OCI-LY7 (cell line): ENCODE data around the gene CD6. TPM values are rescaled to one million over a fixed set of nuclear protein-coding genes. Genes with fewer than 3 reads are reported as not detected.

ENCODE experiments used
- BruUV-seq: library from RNA; stranded (reverse); fragments of 400-500 nt; replicated peaks from 2 replicates; lab custom pipeline; 2021; lab: Mats Ljungman, UMichigan
- CTCF ChIA-PET: fragments of 300-600 bp; sonication (Branson Sonifier 250); formaldehyde crosslinking; loops from one replicate; lab custom pipeline; 2022; ENCODE audit warnings: antibody characterized with exemption; ENCODE audit not compliant: unreplicated experiment; lab: Charles Lee
- POLR2A ChIA-PET: fragments of 300-600 bp; sonication (Branson Sonifier 250); formaldehyde crosslinking; loops from one replicate; lab custom pipeline; 2022; ENCODE audit warnings: antibody characterized with exemption; lab: Charles Lee
- DNase-seq: peaks from one replicate; pipeline ENCODE4 v3.0.0-alpha.2; 2015; ENCODE audit warnings: low spot score
- H2AFZ ChIP-seq: fragments of 200-600 bp; sonication (generic), shearing (Covaris generic); 2 replicates; pipeline ENCODE4 v1.6.1; 2014; ENCODE audit warnings: mild to moderate bottlenecking, antibody characterized with exemption, low read length, moderate library complexity
- H3K27ac ChIP-seq: fragments of 200-600 bp; sonication (generic); 2 replicates; pipeline ENCODE4 v1.5.1; 2014; ENCODE audit warnings: mixed run types, low read depth, mild to moderate bottlenecking, moderate library complexity, low read length, inconsistent platforms; ENCODE audit not compliant: poor library complexity, severe bottlenecking
- H3K36me3 ChIP-seq: fragments of 200-600 bp; sonication (generic); 2 replicates; pipeline ENCODE4 v1.6.1; 2014; ENCODE audit warnings: mild to moderate bottlenecking, antibody characterized with exemption, low read length, moderate library complexity, mixed read lengths; ENCODE audit not compliant: insufficient read depth
- H3K4me1 ChIP-seq: fragments of 200-600 bp; sonication (generic); 2 replicates; pipeline ENCODE4 v1.5.1; 2014; ENCODE audit warnings: mild to moderate bottlenecking, low read length; ENCODE audit not compliant: insufficient read depth, poor library complexity, severe bottlenecking
- H3K4me2 ChIP-seq: fragments of 200-600 bp; sonication (generic); 2 replicates; pipeline ENCODE4 v1.6.1; 2014; ENCODE audit warnings: mild to moderate bottlenecking, low read length
- H3K4me3 ChIP-seq: fragments of 200-600 bp; sonication (generic); 2 replicates; pipeline ENCODE4 v1.5.1; 2014; ENCODE audit warnings: mild to moderate bottlenecking, low read depth, low read length; ENCODE audit not compliant: poor library complexity, severe bottlenecking
- H3K79me2 ChIP-seq: fragments of 200-600 bp; sonication (generic); 2 replicates; pipeline ENCODE4 v1.6.1; 2016; ENCODE audit warnings: low read depth, mild to moderate bottlenecking, low read length, moderate library complexity, mixed read lengths; ENCODE audit not compliant: insufficient read depth
- H3K9me2 ChIP-seq: fragments of 200-600 bp; sonication (generic); 2 replicates; pipeline ENCODE4 v1.6.1; 2016; ENCODE audit warnings: mild to moderate bottlenecking, low read length, mixed read lengths; ENCODE audit not compliant: insufficient read depth
- H3K9me3 ChIP-seq: fragments of 200-600 bp; sonication (generic); 2 replicates; pipeline ENCODE4 v1.6.1; 2014; ENCODE audit warnings: mild to moderate bottlenecking, mixed run types, low read length, mixed read lengths
- H4K20me1 ChIP-seq: fragments of 200-600 bp; sonication (generic); 2 replicates; pipeline ENCODE4 v1.6.1; 2014; ENCODE audit warnings: mild to moderate bottlenecking, antibody characterized with exemption, low read length, moderate library complexity, mixed read lengths; ENCODE audit not compliant: insufficient read depth
- EZH2phosphoT487 ChIP-seq: fragments of 200-600 bp; sonication (generic); IDR thresholded peaks from 2 replicates; pipeline ENCODE4 v1.6.1; 2018; ENCODE audit warnings: low read depth, borderline replicate concordance, mild to moderate bottlenecking, mixed run types, antibody characterized with exemption, low read length, moderate library complexity, mixed read lengths
- intact Hi-C: fragments of 100-400 bp; cut with micrococcal nuclease; formaldehyde crosslinking; loops from one replicate; pipeline ENCODE4 v1.10.0; 2022; ENCODE audit not compliant: unreplicated experiment
- total RNA-seq, 2 experiments: library from RNA; depleted of rRNA in 1 of 2; stranded (reverse); fragments of >200 nt in 1 of 2; shearing (Covaris generic) in 1 of 2; gene quantifications; 2 replicates each; pipeline ENCODE4 v1.2.3, GENCODE V29; 2014 to 2022
- TF ChIP-seq, protein P1 (sequence below): fragments of 200-600 bp; sonication (generic); conservative IDR thresholded peaks from 2 replicates; pipeline ENCODE4 v1.5.1; 2014; ENCODE audit warnings: mild to moderate bottlenecking, antibody characterized with exemption, low read length, moderate library complexity, mixed read lengths

Gene CD6
- total RNA-seq, 2 experiments from 2014 or later, result not detected

DNA sequence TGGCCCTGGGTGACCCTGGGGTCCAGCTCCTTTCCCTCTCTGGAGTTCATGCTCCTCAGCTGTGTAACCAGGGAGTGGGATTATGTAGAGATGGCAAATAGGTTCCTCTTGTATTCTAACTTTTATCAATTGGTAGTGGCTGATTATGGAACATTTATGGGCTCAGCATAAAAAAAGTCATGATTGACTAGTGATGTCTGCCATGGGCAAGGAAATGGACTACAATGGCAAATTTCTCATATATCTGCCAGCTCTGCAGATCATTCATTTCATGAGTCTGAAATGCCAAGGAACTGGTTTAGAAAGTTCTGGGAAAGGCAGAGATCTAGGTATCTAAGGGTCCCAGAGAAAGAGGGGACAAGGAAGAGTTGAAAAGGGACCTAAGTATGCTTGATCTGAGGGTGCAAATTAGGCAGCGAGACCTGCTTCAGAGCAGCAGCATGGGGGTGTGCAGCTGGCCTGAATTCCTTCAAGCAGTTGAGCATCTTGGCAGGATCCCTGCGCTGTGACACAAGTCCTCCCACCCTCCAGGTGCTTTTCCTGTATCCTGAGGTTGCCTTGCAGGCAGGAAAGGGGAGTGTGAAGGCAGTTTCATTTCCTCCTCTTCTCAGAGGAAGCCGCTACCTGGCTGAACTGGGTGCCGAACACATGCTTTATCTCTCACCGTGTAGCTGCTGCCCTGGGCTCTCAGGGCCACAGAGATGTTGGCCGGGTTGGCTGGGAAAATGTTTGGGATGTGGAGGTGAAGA lies 29.9 kb upstream of the CD6 start:
- CTCF ChIA-PET, result no interaction called here
- intact Hi-C loops, result no loop called here
- no TSS peak for BruUV-seq
- TF ChIP-seq, protein P1, sequence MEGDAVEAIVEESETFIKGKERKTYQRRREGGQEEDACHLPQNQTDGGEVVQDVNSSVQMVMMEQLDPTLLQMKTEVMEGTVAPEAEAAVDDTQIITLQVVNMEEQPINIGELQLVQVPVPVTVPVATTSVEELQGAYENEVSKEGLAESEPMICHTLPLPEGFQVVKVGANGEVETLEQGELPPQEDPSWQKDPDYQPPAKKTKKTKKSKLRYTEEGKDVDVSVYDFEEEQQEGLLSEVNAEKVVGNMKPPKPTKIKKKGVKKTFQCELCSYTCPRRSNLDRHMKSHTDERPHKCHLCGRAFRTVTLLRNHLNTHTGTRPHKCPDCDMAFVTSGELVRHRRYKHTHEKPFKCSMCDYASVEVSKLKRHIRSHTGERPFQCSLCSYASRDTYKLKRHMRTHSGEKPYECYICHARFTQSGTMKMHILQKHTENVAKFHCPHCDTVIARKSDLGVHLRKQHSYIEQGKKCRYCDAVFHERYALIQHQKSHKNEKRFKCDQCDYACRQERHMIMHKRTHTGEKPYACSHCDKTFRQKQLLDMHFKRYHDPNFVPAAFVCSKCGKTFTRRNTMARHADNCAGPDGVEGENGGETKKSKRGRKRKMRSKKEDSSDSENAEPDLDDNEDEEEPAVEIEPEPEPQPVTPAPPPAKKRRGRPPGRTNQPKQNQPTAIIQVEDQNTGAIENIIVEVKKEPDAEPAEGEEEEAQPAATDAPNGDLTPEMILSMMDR, result no peak
- no peak for TF ChIP-seq EZH2phosphoT487
- no peak overlapping the region for H2AFZ ChIP-seq
- peak; percentile 46 for DNase-seq
- no peaks in the 10 kb centered on the region for H3K79me2 ChIP-seq
- no peak overlapping the region for H3K27ac ChIP-seq
- no peaks in the 10 kb centered on the region for H4K20me1 ChIP-seq
- no peaks in the 10 kb centered on the region for H3K9me2 ChIP-seq
- peak overlapping the region; percentile 62 for H3K4me2 ChIP-seq
- peaks cover 20% of the 10 kb centered on the region; the same call in 1 of the 2 replicates for H3K36me3 ChIP-seq
- peaks cover 21% of the 10 kb centered on the region for H3K4me1 ChIP-seq
- H3K9me3 ChIP-seq, result no peaks in the 10 kb centered on the region
- H3K4me3 ChIP-seq, result peak overlapping the region; percentile 6
- POLR2A ChIA-PET, result interaction anchor here (1.3 to 1.8 kb wide), 3 partner anchors 10 to 13 kb away, joined by 3 to 8 read pairs (median 7); no protein-coding TSS in a partner anchor

DNA sequence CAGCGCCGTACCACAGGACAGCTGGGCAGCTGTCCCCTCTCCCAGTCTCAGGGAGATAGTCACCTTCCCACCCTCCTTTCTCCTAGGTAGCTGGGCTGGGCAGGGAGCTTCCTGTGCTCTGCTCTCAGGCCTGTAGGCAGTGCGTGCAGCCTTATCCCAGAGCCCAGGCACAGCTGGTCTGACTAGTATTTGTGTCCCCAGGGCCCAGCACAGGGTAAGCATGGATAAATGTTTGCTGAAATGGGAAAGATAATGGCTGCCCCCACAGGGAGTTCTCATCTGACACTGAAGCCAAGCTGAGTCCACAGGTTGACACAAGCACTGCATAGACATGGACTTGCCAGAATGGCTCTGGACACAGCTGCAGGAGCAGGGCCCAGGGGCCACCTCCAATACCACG lies 29.3 kb upstream of the CD6 start:
- TF ChIP-seq, protein P1, result no peak
- no peak for TF ChIP-seq EZH2phosphoT487
- Histone ChIP-seq H3K79me2 (no peaks in the 10 kb centered on the region), H2AFZ (no peak overlapping the region), H4K20me1 (no peaks in the 10 kb centered on the region), H3K36me3 (peaks cover 20% of the 10 kb centered on the region; the same call in 1 of the 2 replicates), H3K4me2 (peak overlapping the region; percentile 62), H3K9me3 (no peaks in the 10 kb centered on the region), H3K4me3 (peak overlapping the region; percentile 6), H3K9me2 (no peaks in the 10 kb centered on the region), H3K4me1 (peaks cover 21% of the 10 kb centered on the region), H3K27ac (no peak overlapping the region)
- intact Hi-C loops, result no loop called here
- ChIA-PET CTCF (no interaction called here), POLR2A (interaction anchor here (1.3 kb wide), 1 partner anchor 11 kb away, joined by 3 read pairs; no protein-coding TSS in a partner anchor)
- no peak for DNase-seq
- BruUV-seq, result no TSS peak
